C1 segment of cervical spinal cord (tissue), 14 donors: ENCODE data around the gene SOS2.
"Not testable (repeated sequence)": the region's sequence is repeated elsewhere in the genome, so short reads cannot be mapped to it uniquely, and the experiment has no call there.

Source experiments
- DNase-seq, 14 donors: peaks; one replicate each; lab custom pipeline; 2025; lab: John Stamatoyannopoulos, UW

The SOS2 gene

DNA sequence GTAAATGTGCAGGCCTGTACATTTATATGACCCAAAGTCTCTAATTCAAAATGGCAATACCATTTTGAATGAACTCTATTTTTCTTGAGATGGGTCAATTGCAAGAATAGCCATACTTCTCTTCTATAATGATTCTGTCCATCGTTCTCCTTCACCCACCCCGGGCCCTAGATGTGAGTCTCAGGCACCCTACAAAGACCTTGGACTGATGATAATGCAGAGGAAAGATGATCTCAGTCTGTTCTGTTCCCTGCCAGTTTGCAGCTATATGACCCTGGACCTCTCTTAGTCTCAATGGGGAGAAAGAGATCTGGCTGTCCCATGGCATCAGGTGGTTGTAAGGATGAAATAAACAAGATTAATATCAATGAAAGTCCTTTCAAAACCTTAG lies 145.1 kb downstream of the SOS2 start:
- no peak for DNase-seq

DNA sequence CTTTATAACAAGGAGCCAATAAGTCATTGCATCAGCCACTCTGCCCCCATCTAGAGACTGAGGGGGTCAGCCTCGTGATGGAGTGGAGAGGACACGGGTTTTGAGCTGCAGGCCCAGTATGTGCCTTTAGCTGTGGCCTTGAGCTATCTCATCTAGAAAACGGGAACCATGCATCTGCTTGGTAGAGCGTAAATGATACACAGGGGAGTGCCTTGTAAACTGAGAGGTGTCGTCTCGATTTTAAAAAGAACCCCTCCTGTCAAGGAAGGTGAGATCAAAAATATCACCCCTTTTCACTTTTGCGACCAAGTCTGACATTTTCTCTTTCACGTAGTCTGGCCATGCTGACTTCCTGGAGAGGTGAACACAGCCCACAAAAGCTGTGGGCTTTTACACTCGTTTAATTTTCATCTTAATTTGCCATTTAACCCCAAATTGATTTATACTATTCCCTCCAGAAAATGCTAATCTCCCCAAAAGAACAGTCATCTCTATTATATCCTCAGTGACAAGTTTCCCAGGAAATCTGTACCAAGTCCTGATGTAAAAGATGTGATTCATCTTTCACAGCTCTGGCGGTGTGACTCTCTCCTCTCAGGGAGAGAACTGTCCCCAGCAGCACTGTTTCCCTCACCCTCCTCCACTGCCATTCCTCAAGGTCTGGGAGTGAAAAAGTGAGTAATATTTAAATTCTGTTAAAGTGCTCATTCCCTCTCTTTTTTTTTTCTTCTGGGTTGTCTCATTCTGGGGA lies 145.6 kb downstream of the SOS2 start:
- DNase-seq, result no peak

DNA sequence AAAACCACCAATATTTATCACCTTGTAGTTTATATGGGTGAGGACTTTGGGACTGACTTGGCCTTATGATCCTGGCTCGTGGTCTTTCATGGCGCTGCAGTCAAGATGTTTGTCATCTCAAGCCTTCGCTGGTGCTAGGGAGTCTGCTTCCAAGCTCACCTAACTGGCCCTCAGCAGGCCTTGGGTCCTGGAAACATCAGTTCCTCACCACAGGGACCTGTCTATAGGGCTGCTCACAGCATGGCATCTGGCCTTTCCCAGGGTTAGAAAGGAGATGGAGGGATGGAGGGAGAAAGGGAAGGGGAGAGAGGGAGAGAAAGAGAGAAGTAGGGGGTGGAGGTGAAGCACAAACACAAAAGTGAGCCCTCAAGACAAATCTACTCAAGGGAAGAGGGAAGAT lies 146.7 kb downstream of the SOS2 start:
- DNase-seq, result no peak

DNA sequence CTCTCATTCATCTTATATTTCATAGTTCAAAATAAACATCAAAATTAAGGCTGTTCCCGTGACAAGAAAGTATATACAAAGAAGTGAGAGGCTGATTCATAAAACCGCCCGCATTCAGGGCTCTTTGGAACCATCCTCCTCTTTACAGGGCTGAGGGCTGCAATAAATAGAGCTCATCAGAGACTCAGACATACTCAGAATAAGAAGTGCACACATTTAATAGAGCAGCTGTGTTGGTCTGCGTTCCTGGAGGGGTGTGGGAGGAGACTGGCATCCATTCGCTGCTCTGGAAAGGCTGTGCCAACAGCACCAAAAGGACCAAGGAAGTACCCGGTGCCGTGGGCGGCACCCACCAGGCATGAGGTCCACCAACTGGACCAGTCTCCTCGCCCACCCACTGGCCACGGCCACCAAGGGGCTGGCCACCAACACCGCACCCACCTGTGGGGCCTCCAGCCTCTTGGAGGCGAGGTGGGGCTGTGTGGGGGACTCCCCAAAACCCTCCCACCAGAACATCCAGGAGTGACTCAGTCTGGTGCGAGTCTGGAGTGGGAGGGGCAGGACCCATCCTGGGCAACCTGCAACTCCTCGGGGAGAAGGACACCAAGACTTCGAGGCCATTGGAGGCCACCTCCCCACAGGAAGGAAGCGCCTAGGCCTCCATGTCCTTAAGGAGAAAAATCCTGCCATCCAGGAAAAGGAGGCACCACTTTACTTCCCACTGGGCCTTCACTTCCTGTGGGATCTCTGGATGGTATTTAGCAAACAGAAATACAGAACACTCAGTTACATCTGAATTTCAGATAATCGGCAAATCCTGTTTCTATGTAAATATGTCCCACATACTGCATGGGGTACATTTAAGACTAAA lies 147.7 kb downstream of the SOS2 start:
- DNase-seq, result no peak

DNA sequence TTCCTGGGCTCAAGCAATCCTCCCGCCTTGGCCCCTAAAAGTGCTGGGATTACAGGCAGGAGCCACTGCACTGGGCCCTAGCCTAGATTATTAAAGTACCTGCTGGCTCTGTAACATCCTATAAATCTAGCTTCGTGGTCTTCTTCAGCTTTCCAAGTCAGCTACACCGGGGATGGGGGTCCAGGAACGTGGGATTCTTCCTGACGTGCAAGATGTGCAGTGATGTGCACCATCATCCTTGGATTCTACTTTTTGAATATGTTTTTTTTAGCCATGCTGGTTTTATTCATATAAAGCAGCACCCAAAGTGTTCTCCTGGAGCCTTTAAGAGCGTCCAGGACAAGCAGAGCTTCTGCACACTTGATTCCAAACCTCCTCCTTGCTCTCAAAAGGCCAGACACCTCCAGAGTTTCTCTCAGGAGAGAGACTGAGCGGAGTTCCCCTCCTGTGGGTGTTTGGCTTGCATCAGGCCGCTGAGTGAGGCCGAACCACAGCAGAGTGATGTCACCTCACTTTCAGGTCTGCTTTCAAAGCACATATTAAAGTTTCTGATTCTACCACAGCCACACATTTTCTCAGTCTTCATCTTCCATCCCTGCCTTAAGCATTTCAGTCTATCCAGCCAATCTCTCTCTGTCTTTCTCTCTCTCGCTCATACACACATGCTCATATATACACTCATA lies 148.5 kb downstream of the SOS2 start:
- no peak for DNase-seq

DNA sequence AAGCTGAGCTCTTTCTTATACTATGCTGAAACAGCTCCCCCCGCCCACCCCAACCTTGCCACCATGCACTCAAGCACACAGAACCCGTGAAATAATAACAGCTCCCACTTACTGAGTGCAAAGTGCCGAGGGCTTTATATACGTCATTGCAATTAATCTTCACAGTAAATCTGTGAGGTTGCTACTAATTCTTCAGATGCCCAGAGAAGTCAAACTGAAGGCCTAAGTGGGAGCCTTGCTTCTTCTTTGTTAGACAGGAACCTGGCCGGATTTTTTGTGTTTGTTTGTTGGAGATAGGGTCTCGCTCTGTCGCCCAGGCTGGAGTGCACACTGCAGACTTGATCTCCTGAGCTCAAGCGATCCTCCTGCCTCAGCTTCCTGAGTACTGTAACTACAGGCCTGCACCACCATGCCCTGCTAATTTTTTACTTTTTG lies 149.1 kb downstream of the SOS2 start:
- DNase-seq, result no peak

DNA sequence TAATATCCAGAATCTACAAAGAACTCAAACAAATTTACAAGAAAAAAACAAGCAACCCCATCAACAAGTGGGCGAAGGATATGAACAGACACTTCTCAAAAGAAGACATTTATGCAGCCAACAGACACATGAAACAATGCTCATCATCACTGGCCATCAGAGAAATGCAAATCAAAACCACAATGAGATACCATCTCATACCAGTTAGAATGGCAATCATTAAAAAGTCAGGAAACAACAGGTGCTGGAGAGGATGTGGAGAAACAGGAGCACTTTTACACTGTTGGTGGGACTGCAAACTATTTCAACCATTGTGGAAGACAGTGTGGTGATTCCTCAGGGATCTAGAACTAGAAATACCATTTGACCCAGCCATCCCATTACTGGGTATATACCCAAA lies 152.3 kb downstream of the SOS2 start:
- not testable (repeated sequence) for DNase-seq

DNA sequence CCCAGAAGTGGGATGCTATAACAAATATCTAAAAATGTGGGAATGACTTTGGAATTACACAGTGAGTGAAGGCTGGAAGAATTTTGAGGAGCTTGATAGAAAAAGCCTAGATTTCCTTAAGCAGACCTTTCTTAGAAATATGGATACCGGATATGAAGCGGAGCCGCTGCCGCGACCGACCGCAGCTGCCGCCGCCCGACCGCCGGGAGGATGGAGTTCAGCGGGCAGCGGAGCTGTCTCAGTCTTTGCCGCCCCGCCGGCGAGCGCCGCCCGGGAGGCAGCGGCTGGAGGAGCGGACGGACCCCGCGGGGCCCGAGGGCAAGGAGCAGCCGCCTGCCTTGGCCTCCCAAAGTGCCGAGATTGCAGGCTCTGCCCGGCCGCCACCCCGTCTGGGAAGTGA lies 157.7 kb downstream of the SOS2 start:
- not testable (repeated sequence) for DNase-seq

DNA sequence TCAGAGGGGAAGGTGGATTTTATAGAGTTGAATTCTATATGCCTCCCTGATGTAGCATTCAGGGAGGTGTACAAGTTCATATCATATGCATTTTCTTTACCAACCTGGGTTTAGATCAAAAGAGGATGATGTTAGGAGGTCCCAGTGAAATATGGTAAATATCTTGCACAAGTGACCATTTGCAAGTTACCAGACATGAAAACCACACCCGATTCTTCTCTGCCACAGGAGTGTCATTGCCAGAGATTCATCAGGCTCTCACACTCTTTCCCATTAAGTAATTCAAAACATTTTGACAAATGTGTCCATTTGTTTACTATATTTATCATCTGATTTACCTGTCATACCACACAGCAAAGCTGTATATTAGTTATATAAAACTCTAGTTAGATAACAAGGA lies 159.0 kb downstream of the SOS2 start:
- no peak for DNase-seq

DNA sequence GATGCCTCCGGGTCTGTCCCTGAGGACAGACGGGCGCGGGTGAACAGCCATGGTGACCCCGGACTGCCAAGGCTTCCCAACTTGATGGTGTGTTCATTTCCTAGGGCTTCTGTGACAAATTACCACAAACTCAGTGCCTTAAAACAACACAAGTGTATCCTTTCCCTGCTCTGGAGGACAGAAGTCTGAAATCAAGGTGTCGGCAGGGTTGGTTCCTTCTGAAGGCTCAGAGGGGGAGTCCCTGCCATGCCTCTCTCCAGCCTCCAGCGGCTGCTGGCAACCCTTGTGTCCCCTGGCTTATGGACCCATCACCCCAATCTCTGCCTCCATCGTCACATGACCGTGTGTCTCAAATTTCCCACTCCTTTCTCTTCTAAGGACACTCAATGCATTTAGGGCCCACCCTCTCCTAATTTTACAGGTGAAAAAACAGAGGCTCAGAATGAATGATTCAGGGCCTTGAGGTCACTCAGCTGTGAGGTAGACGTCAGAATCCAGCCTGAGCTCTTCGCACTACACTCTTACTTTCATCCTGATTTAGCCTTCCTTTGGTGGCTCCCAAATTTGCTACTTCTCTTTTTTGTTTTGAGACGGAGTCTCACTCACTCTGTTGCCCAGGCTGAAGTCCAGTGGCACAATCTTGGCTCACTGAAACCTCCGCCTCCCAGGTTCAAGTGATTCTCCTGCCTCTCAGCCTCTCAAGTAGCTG lies 160.4 kb downstream of the SOS2 start:
- no peak for DNase-seq

DNA sequence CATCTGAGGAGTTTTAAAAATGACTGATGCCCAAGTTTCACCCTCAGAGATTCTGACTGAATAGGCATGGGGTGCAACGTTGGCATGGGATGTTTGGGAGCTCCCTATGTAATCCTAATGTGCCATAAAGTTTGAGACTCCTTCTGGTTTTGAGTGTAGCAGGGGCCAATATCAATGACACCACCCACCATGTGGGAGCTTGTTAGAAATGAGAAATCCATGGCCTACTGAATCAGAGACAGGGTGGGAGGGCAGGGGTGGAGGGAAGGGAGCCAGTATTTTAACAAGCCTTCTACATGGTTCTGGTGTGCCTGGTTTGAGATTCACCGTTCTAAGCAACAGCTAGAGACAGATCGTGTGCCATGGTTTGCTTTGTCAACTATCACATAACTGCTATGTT lies 161.1 kb downstream of the SOS2 start:
- DNase-seq, result no peak

DNA sequence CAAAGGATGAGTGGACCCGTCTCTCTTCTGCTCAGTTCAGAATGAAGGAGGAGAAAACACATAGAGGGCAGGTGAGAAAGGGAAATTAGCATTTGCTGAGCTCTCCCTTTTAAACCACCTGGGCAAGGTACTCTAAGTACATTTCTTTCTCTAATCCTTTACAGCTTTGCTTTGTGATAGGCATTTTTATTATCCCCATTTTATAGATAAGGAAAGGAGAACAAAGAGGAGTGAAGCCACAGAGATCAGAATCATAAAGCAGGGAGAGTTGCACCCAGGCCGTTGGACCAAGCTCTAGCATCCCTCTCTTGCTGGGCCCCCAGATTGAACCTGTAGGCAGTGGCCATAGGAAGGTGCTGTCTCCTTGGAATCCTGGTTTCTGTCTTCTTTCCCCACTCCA lies 162.1 kb downstream of the SOS2 start:
- no peak for DNase-seq

DNA sequence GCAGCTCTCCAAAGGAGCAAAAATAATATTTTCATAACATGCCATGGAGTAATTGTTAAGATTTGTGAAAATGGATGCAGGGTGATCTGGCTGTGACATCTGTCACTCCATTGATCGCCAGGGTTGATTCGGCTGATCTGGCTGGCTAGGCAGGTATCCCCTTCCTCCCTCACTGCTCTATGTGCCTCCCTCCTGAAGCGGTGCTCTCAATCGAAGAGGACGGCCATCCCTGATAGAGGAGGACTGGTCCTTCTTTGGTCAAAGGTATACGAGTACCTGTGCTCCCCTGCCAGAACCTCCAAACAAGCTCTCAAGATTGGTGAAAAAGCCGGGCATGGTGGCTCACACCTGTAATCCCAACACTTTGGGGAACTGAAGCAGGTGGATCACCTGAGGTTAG lies 162.9 kb downstream of the SOS2 start:
- DNase-seq, result no peak

DNA sequence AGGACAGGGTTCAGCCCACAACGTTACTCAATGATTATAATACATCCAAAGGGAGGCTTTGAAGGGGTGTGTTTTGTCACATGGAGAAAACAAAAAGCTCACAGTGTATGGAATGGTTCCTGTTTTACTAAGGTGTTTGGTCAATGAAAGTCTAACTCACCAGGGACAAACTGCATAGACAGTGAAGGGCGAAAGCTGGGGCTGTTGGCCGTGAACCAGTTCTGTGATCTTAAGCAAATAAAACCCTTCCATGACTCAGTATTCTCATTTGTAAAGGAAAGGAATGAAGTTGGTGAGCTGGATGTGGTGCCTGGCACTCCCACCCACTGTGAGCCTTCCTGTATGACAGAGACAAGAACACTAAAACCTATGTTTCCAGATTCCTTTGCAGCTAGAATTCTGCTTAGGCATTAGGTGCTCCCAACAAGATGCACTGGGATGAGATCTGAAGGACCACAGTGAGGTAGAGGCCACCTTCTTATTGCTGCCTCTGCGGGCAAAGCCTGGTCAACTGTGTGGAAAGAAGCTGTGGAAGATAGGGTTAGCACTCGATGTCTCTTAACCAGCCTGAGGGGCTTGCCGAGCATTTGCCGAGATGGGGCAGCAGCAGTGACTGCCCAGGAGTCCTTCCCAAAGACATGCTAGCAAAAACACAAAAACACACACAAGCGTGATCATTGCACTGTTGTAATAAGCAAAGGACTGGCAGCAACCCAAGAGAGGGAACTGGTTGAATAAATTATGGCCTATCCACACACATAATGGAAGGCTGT lies 163.5 kb downstream of the SOS2 start:
- DNase-seq, result no peak
